G401.6 (cell line): ENCODE measurements around the gene RCAN2.
"Not testable (repeated sequence)": the region's sequence is repeated elsewhere in the genome, so short reads cannot be mapped to it uniquely, and the experiment has no call there.

ENCODE experiments used
- FAIRE-seq: peaks from 2 replicates; lab custom pipeline; 2012; peaks lifted over from hg19 to GRCh38; lab: Jason Lieb, UNC

Gene RCAN2

GRCh38 chr6:46332448-46332847 is 158.8 kb downstream of the RCAN2 start:
- not testable (repeated sequence) for FAIRE-seq

GRCh38 chr6:46331461-46331860 is 159.8 kb downstream of the RCAN2 start:
- FAIRE-seq, result no peak

- no peak for FAIRE-seq
These were observed 161.7 kb downstream of the RCAN2 start for GRCh38 chr6:46329568-46329967.

- no peak for FAIRE-seq
These were observed 163.5 kb downstream of the RCAN2 start for GRCh38 chr6:46327779-46328178.

- no peak for FAIRE-seq
These were observed 165.4 kb downstream of the RCAN2 start for GRCh38 chr6:46325561-46326530.

- no peak for FAIRE-seq
These were observed 166.5 kb downstream of the RCAN2 start for GRCh38 chr6:46324706-46325105.

GRCh38 chr6:46323966-46324622 is 167.2 kb downstream of the RCAN2 start:
- FAIRE-seq, result no peak

- FAIRE-seq, result no peak
These were observed 167.8 kb downstream of the RCAN2 start for GRCh38 chr6:46323312-46323965.

GRCh38 chr6:46320505-46320904 is 170.7 kb downstream of the RCAN2 start:
- no peak for FAIRE-seq

GRCh38 chr6:46315589-46315988 is 175.7 kb downstream of the RCAN2 start:
- FAIRE-seq, result no peak

GRCh38 chr6:46312654-46313053 is 178.6 kb downstream of the RCAN2 start:
- FAIRE-seq, result no peak

GRCh38 chr6:46310196-46310595 is 181.1 kb downstream of the RCAN2 start:
- FAIRE-seq, result no peak

- FAIRE-seq, result no peak
These were observed 184.8 kb downstream of the RCAN2 start for GRCh38 chr6:46306431-46306830.

GRCh38 chr6:46305833-46306232 is 185.4 kb downstream of the RCAN2 start:
- FAIRE-seq, result no peak

- FAIRE-seq, result no peak
These were observed 186.0 kb downstream of the RCAN2 start for GRCh38 chr6:46305236-46305635.

GRCh38 chr6:46302816-46303215 is 188.4 kb downstream of the RCAN2 start:
- no peak for FAIRE-seq

- no peak for FAIRE-seq
These were observed 189.1 kb downstream of the RCAN2 start for GRCh38 chr6:46302176-46302575.

- FAIRE-seq, result no peak
These were observed 192.0 kb downstream of the RCAN2 start for GRCh38 chr6:46299253-46299652.

- FAIRE-seq, result no peak
These were observed 194.7 kb downstream of the RCAN2 start for GRCh38 chr6:46296586-46296985.

- FAIRE-seq, result no peak
These were observed 197.5 kb downstream of the RCAN2 start for GRCh38 chr6:46293641-46294316.

- no peak for FAIRE-seq
These were observed 199.4 kb downstream of the RCAN2 start for GRCh38 chr6:46291880-46292279.

- no peak for FAIRE-seq
These were observed 200.0 kb downstream of the RCAN2 start for GRCh38 chr6:46291275-46291633.
